ENCODE results near the gene MAMLD1. TPM values are rescaled to one million over a fixed set of nuclear protein-coding genes. Genes with fewer than 3 reads are reported as not detected.

Gene MAMLD1
- total and polyA plus RNA-seq, 2 of the 8 experiments (the other 6 are each of a cell fraction or from before 2014, with no cell fraction given), result 0.09 to 0.26 TPM

DNA sequence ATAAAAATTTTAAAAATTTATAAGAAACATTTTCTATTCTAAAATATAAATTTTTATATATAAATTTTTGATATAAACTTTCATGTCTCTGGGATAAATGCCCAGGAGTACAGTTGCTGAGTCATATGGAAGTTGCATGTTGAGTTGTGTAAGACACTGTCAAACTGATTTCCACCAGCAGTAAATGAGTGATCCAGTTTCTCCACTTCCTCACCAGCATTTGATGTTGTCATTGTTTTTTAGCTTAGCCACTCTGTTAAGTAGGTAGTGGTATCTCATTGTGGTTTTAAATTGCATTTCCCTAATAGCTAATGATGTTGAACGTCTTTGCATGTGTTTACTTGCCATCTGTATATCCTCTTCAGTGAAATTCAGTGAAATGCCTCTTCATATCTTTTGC lies 66.5 kb downstream of the MAMLD1 start:
- Histone ChIP-seq H3K27ac (ENCODE audit: low read depth, low read length) (no peak overlapping the region), H2BK12ac (ENCODE audit: low read depth, low read length) (no peak overlapping the region), H3K27me3 (replicated peaks in 1 of 4; ENCODE audit: control insufficient read depth in 3 of 4, extremely low read depth in 1 of 4, insufficient read depth in 3 of 4, low read length in 3 of 4) (no peaks in the 10 kb centered on the region), H2BK5ac (ENCODE audit: low read depth, low read length) (no peak overlapping the region), H3K23ac (ENCODE audit: insufficient read length) (no peak overlapping the region), H4K91ac (replicated peaks; ENCODE audit: insufficient read length, low read length) (no peak overlapping the region), H3K9me3 (ENCODE audit: insufficient read depth in 2 of 2, low read depth in 1 of 2, low read length in 1 of 2) (no peaks in the 10 kb centered on the region), H3K4me1 (replicated peaks in 1 of 4; ENCODE audit: control insufficient read depth in 3 of 4, insufficient read depth in 4 of 4, low read length in 3 of 4) (no peaks in the 10 kb centered on the region), H3K4me2 (ENCODE audit: insufficient read depth in 1 of 2, low read depth in 2 of 2, low read length in 2 of 2) (no peak overlapping the region), H2AFZ (ENCODE audit: low read length) (no peak overlapping the region), H4K5ac (ENCODE audit: insufficient read length, low read depth, low read length) (no peak overlapping the region), H3K14ac (ENCODE audit: insufficient read length) (no peak overlapping the region), H3K23me2 (ENCODE audit: low read depth, low read length) (no peaks in the 10 kb centered on the region), H3K9ac (replicated peaks in 1 of 4; ENCODE audit: extremely low read depth in 1 of 4, low read depth in 3 of 4, low read length in 3 of 4) (no peak overlapping the region), H4K8ac (ENCODE audit: extremely low read depth, insufficient read depth, low read length) (no peak overlapping the region), H2BK20ac (ENCODE audit: low read length) (no peak overlapping the region), H2BK15ac (ENCODE audit: low read length) (no peak overlapping the region), H3K79me1 (ENCODE audit: low read depth, low read length) (no peaks in the 10 kb centered on the region), H3K36me3 (ENCODE audit: control insufficient read depth in 2 of 4, insufficient read depth in 4 of 4, low read length in 3 of 4) (no peaks in the 10 kb centered on the region), H3K56ac (replicated peaks; ENCODE audit: insufficient read length, low read depth, low read length) (no peak overlapping the region), H3K4me3 (ENCODE audit: extremely low read depth in 1 of 4, insufficient read depth in 2 of 4, low read depth in 3 of 4, low read length in 4 of 4) (no peak overlapping the region), H2BK120ac (replicated peaks; ENCODE audit: low read depth, low read length) (no peak overlapping the region), H2AK5ac (ENCODE audit: low read depth, low read length) (no peak overlapping the region), H3K79me2 (ENCODE audit: control insufficient read depth in 1 of 2, insufficient read depth in 2 of 2, low read length in 2 of 2) (no peaks in the 10 kb centered on the region), H3K4ac (replicated peaks; ENCODE audit: insufficient read length, low read depth, low read length) (no peak overlapping the region), H4K20me1 (replicated peaks in 1 of 2; ENCODE audit: control insufficient read depth in 1 of 2, insufficient read depth in 2 of 2, low read length in 2 of 2) (no peaks in the 10 kb centered on the region), H3K18ac (ENCODE audit: extremely low read depth, low read length) (no peak overlapping the region)
- no peak for TF ChIP-seq CBX8 (IDR thresholded peaks at IDR 0.05; ENCODE audit: borderline replicate concordance, low read depth, low read length)
- no peak for TF ChIP-seq FOSL1 (IDR thresholded peaks at IDR 0.05; ENCODE audit: insufficient read depth, low read depth, low read length)
- no peak for TF ChIP-seq PHF8 (conservative IDR thresholded peaks at IDR 0.05; ENCODE audit: low read depth, low read length)
- no peak for TF ChIP-seq EZH2 (IDR thresholded peaks at IDR 0.05; ENCODE audit: low read depth, low read length, severe bottlenecking)
- TF ChIP-seq, protein P1, sequence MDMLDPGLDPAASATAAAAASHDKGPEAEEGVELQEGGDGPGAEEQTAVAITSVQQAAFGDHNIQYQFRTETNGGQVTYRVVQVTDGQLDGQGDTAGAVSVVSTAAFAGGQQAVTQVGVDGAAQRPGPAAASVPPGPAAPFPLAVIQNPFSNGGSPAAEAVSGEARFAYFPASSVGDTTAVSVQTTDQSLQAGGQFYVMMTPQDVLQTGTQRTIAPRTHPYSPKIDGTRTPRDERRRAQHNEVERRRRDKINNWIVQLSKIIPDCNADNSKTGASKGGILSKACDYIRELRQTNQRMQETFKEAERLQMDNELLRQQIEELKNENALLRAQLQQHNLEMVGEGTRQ (IDR thresholded peaks at IDR 0.05; ENCODE audit: low read length), result no peak
- TF ChIP-seq GABPA (IDR thresholded peaks at IDR 0.05; ENCODE audit: borderline replicate concordance, insufficient read depth, low read length), result no peak
- no peak for TF ChIP-seq POLR2AphosphoS5 (IDR thresholded peaks at IDR 0.05; ENCODE audit: low read depth, low read length)
- POLR2A ChIA-PET (ENCODE audit: partially characterized antibody), result no interaction called here
- DNase-seq (ENCODE audit: low read depth in 1 of 2, low spot score in 2 of 2), result no peak
- FAIRE-seq, result no peak
- 83% methylated on average over 1 of the region's 1 CpG; no CpG with 5 or more reads in 1 of the 2 experiments for WGBS, 2 experiments (ENCODE audit: extremely low coverage in 1 of 2, insufficient coverage in 1 of 2, insufficient read length in 1 of 2, insufficient replicate concordance in 2 of 2, low coverage in 1 of 2, low lambda C conversion rate in 2 of 2, missing lambda C conversion rate in 1 of 2)
- CTCF ChIA-PET (ENCODE audit: partially characterized antibody), result interaction anchor here (0.7 kb wide), 1 partner anchor 114 kb away, joined by 4 read pairs; no protein-coding TSS in a partner anchor
